Body of pancreas (tissue), 4 donors: ENCODE measurements around the gene NOM1.

Source experiments
- POLR2A ChIP-seq, 3 donors: fragments of 450-650 bp; IDR thresholded peaks; one replicate each; pipeline ENCODE4 v1.6.1; 2016; ENCODE audit warnings: antibody characterized with exemption in 3 of 3, mild to moderate bottlenecking in 2 of 3
- TF ChIP-seq, protein P1 (sequence below), 7 experiments: fragments of 450-650 bp in 4 of 7; fragments of 200-600 bp in 3 of 7; sonication (generic) in 3 of 7; IDR thresholded peaks; one replicate each; pipeline ENCODE4 v1.5.1; 2016 to 2019; ENCODE audit warnings: antibody characterized with exemption in 7 of 7

DNA sequence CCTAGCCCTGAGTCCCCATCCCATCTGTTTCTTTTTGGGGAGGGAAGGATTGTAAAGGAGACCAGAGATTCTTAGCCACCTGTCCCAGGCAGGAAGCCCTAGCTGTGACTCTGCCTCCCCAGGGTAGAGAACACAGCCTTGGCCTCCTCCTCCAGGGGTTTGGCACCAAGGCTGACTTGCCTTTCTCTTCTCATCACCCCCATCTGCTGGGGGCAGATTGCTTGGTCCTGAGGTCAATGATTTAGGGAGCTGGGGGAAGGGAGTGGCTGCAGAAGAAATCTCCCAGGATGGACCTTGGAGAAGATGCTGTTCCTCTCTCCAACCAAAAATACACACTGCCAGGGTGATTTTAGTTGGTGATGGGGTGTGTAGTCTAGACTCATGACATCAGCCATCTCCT, 63.6 kb downstream of the NOM1 start:
- TF ChIP-seq, protein P1, sequence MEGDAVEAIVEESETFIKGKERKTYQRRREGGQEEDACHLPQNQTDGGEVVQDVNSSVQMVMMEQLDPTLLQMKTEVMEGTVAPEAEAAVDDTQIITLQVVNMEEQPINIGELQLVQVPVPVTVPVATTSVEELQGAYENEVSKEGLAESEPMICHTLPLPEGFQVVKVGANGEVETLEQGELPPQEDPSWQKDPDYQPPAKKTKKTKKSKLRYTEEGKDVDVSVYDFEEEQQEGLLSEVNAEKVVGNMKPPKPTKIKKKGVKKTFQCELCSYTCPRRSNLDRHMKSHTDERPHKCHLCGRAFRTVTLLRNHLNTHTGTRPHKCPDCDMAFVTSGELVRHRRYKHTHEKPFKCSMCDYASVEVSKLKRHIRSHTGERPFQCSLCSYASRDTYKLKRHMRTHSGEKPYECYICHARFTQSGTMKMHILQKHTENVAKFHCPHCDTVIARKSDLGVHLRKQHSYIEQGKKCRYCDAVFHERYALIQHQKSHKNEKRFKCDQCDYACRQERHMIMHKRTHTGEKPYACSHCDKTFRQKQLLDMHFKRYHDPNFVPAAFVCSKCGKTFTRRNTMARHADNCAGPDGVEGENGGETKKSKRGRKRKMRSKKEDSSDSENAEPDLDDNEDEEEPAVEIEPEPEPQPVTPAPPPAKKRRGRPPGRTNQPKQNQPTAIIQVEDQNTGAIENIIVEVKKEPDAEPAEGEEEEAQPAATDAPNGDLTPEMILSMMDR (IDR thresholded peaks at IDR 0.05): no peak
- TF ChIP-seq POLR2A (IDR thresholded peaks at IDR 0.05): no peak
